HepG2 (cell line): ENCODE results near the gene F12. TPM values are rescaled to one million over a fixed set of nuclear protein-coding genes. Genes with fewer than 3 reads are reported as not detected.

Source experiments
- ATAC-seq: fragments of 200-7000 bp; cut with Tn5 transposase; 3 replicates; pipeline ENCODE4 v1.9.1; 2020; ENCODE audit warnings: mild to moderate bottlenecking, moderate library complexity
- BruUV-seq: library from RNA; stranded (reverse); fragments of 400-500 nt; replicated peaks from 2 replicates; lab custom pipeline; 2021; lab: Mats Ljungman, UMichigan
- CTCF ChIA-PET: fragments of 300-600 bp; formaldehyde crosslinking; extraction: SDS; loops from one replicate; lab custom pipeline; 2021; ENCODE audit warnings: low total read pairs, inconsistent platforms, low intra/inter-chr PET ratio; lab: Yijun Ruan, JAX
- POLR2A ChIA-PET: fragments of 350-600 bp; sonication (Branson Sonifier 250); formaldehyde crosslinking; loops from one replicate; lab custom pipeline; 2020; ENCODE audit warnings: antibody characterized with exemption, inconsistent platforms; lab: Yijun Ruan, JAX
- DNase-seq: peaks from one replicate; pipeline ENCODE4 v3.0.0-alpha.2; 2015; ENCODE audit warnings: low spot score
- FAIRE-seq: peaks from 3 replicates; lab custom pipeline; 2011; peaks lifted over from hg19 to GRCh38; lab: Jason Lieb, UNC
- H2AFZ ChIP-seq: one replicate; pipeline ENCODE4 v1.6.1; 2011; ENCODE audit warnings: low read length, inconsistent platforms
- H3K27ac ChIP-seq: fragments of 300-600 bp; 3 replicates; pipeline ENCODE4 v1.8.0; 2011; ENCODE audit warnings: mixed run types, mild to moderate bottlenecking, mixed read lengths, low read length, inconsistent platforms; ENCODE audit not compliant: insufficient read depth; ENCODE audit errors: extremely low read length
- H3K27me3 ChIP-seq, 2 experiments: fragments of 200-600 bp in 1 of 2; 2 replicates in 1 of 2; 3 replicates in 1 of 2; pipeline versions ENCODE4 v1.6.0 to v1.8.0; 2011; ENCODE audit warnings: low read length in 2 of 2, mild to moderate bottlenecking in 2 of 2, moderate library complexity in 2 of 2, inconsistent platforms in 1 of 2; ENCODE audit not compliant: insufficient read depth in 2 of 2, control insufficient read depth in 1 of 2
- H3K36me3 ChIP-seq, 2 experiments: fragments of 200-600 bp in 1 of 2; replicated peaks in 1 of 2; 2 replicates in 1 of 2; 3 replicates in 1 of 2; pipeline versions ENCODE4 v1.5.1 to v1.8.0; 2011; ENCODE audit warnings: low read length in 2 of 2, inconsistent platforms in 1 of 2; ENCODE audit not compliant: insufficient read depth in 2 of 2, control insufficient read depth in 1 of 2
- H3K4me1 ChIP-seq: 2 replicates; pipeline ENCODE4 v1.5.1; 2012; ENCODE audit warnings: low read length, inconsistent platforms; ENCODE audit not compliant: insufficient read depth
- H3K4me2 ChIP-seq: 2 replicates; pipeline ENCODE4 v1.6.0; 2011; ENCODE audit warnings: low read depth, low read length, inconsistent platforms
- H3K4me3 ChIP-seq, 3 experiments: fragments of 200-600 bp in 1 of 3; sonication (generic), shearing (Covaris generic) in 1 of 3; replicated peaks in 1 of 3; 2 replicates each; pipeline ENCODE4 v1.5.1; 2011 to 2016; ENCODE audit warnings: low read length in 3 of 3, inconsistent platforms in 2 of 3, low read depth in 2 of 3, mild to moderate bottlenecking in 2 of 3, control low read depth in 1 of 3, mixed read lengths in 1 of 3; ENCODE audit not compliant: insufficient read depth in 1 of 3
- H3K79me2 ChIP-seq: one replicate; pipeline ENCODE4 v1.6.1; 2011; ENCODE audit warnings: low read length, inconsistent platforms; ENCODE audit not compliant: insufficient read depth
- H3K9ac ChIP-seq: 2 replicates; pipeline ENCODE4 v1.6.0; 2011; ENCODE audit warnings: mild to moderate bottlenecking, low read depth, low read length, inconsistent platforms; ENCODE audit not compliant: insufficient read depth
- H3K9me3 ChIP-seq: 2 replicates; pipeline ENCODE4 v1.5.1; 2012; ENCODE audit warnings: mild to moderate bottlenecking, low read length
- H4K20me1 ChIP-seq: 2 replicates; pipeline ENCODE4 v1.6.0; 2011; ENCODE audit warnings: inconsistent platforms, mild to moderate bottlenecking, low read length, moderate library complexity; ENCODE audit not compliant: insufficient read depth
- ARID4A ChIP-seq: sonication (generic); formaldehyde crosslinking; IDR thresholded peaks from 2 replicates; pipeline ENCODE4 v1.5.0; 2020; ENCODE audit warnings: mild to moderate bottlenecking, missing genetic modification reagents, borderline replicate concordance
- BORCS8-MEF2B ChIP-seq: sonication (generic); formaldehyde crosslinking; IDR thresholded peaks from 2 replicates; pipeline ENCODE4 v1.8.0; 2022; ENCODE audit warnings: mild to moderate bottlenecking, missing genetic modification reagents
- HCFC1 ChIP-seq: fragments of 150-350 bp; IDR thresholded peaks from 2 replicates; pipeline ENCODE4 v1.6.1; 2014; ENCODE audit warnings: low read depth, low read length
- HMG20A ChIP-seq: IDR thresholded peaks from 2 replicates; pipeline ENCODE4 v1.6.1; 2016; ENCODE audit warnings: borderline replicate concordance
- HOMEZ ChIP-seq: IDR thresholded peaks from 2 replicates; pipeline ENCODE4 v1.6.1; 2016; ENCODE audit warnings: low read depth
- IKZF4 ChIP-seq: sonication (generic); formaldehyde crosslinking; IDR thresholded peaks from 2 replicates; pipeline ENCODE4 v1.5.1; 2020; ENCODE audit warnings: borderline replicate concordance, mild to moderate bottlenecking, low read depth, missing genetic modification reagents; ENCODE audit errors: not compliant biosample characterization
- KLF15 ChIP-seq: sonication (generic); formaldehyde crosslinking; IDR thresholded peaks from 2 replicates; pipeline ENCODE4 v1.8.1; 2023; ENCODE audit warnings: borderline replicate concordance, mild to moderate bottlenecking, inconsistent platforms, missing genetic modification reagents, mixed read lengths
- MED8 ChIP-seq: sonication (generic); formaldehyde crosslinking; IDR thresholded peaks from 2 replicates; pipeline ENCODE4 v1.8.1; 2023; ENCODE audit warnings: mild to moderate bottlenecking, missing genetic modification reagents; ENCODE audit not compliant: insufficient replicate concordance
- NR3C1 ChIP-seq: sonication (generic); formaldehyde crosslinking; IDR thresholded peaks from 2 replicates; pipeline ENCODE4 v1.4.0; 2020; ENCODE audit warnings: missing genetic modification reagents
- PHF20 ChIP-seq: sonication (generic); formaldehyde crosslinking; IDR thresholded peaks from 2 replicates; pipeline ENCODE4 v1.5.0; 2020; ENCODE audit warnings: mild to moderate bottlenecking, missing genetic modification reagents
- SMAD3 ChIP-seq: sonication (generic); formaldehyde crosslinking; IDR thresholded peaks from 2 replicates; pipeline ENCODE4 v1.4.0; 2020; ENCODE audit warnings: missing genetic modification reagents
- SRSF1 ChIP-seq: fragments of 200-400 bp; formaldehyde crosslinking; optimal IDR thresholded peaks from 2 replicates; pipeline ENCODE3; 2017; ENCODE audit warnings: mild to moderate bottlenecking, low read depth, low read length, moderate library complexity
- ZNF136 ChIP-seq: sonication (generic); formaldehyde crosslinking; IDR thresholded peaks from 2 replicates; pipeline ENCODE4 v1.8.1; 2022; ENCODE audit warnings: low read depth, mild to moderate bottlenecking, moderate library complexity, missing genetic modification reagents
- ZNF574 ChIP-seq: sonication (generic); formaldehyde crosslinking; IDR thresholded peaks from 2 replicates; pipeline ENCODE4 v1.4.0; 2020; ENCODE audit warnings: missing genetic modification reagents
- ZSCAN5A ChIP-seq: sonication (generic); formaldehyde crosslinking; IDR thresholded peaks from 2 replicates; pipeline ENCODE4 v1.8.0; 2022; ENCODE audit warnings: mild to moderate bottlenecking, missing genetic modification reagents, borderline replicate concordance
- WGBS: methylation state at CpG from one replicate; pipeline ENCODE4 v1.1.6; 2017; ENCODE audit warnings: low lambda C conversion rate; 5-methylcytosine and 5-hydroxymethylcytosine counted together
- in situ Hi-C: cut with HindIII; loops from 2 replicates; pipeline ENCODE4 v1.10.0; 2017; ENCODE audit warnings: low pct_unique_long_range_greater_than_20kb; ENCODE audit not compliant: extremely low pct_ligation_motif_present
- intact Hi-C: fragments of 100-400 bp; cut with micrococcal nuclease; formaldehyde crosslinking; loops from one replicate; pipeline ENCODE4 v1.10.0; 2022; ENCODE audit not compliant: unreplicated experiment
- polyA plus RNA-seq, 8 experiments: library from polyadenylated mRNA; depleted of rRNA in 3 of 8; stranded (reverse) in 7 of 8; unstranded in 1 of 8; fragments of >200 nt; fragmentation: Illumina TruSeq in 4 of 8; extraction: Trizol in 4 of 8; gene quantifications; 2 replicates each; pipeline versions ENCODE4 v1.2.1 to v1.2.3, GENCODE V29; 2011 to 2016; ENCODE audit warnings: low read depth in 4 of 8, missing spikeins in 1 of 8, mixed read lengths in 1 of 8; ENCODE audit not compliant: insufficient read depth in 1 of 8
- total RNA-seq, 5 experiments: library from RNA; depleted of rRNA; stranded (reverse); fragments of >200 nt; fragmentation: Illumina TruSeq; extraction: Trizol; gene quantifications; 2 replicates each; pipeline ENCODE4 v1.2.3, GENCODE V29; 2016; ENCODE audit warnings: low read depth in 1 of 5

The F12 gene
- total and polyA plus RNA-seq, 2 of the 13 experiments (the other 11 are each of a cell fraction or from before 2014, with no cell fraction given), result 2.5 to 3.0 TPM

- in situ Hi-C loops, result no loop called here
- TF ChIP-seq BORCS8-MEF2B (CRISPR knock-in tag), result no peak
- no peak for TF ChIP-seq KLF15
- no peak for TF ChIP-seq HCFC1
- no peak for TF ChIP-seq NR3C1 (CRISPR knock-in tag)
- TF ChIP-seq SMAD3 (CRISPR knock-in tag), result no peak
- TF ChIP-seq PHF20 (CRISPR knock-in tag), result no peak
- no peak for TF ChIP-seq ARID4A
- TF ChIP-seq ZNF136 (CRISPR knock-in tag), result no peak
- TF ChIP-seq MED8 (CRISPR knock-in tag), result no peak
- no peak for TF ChIP-seq HOMEZ (CRISPR knock-in tag)
- no peak for TF ChIP-seq HMG20A (CRISPR knock-in tag)
- no peak for TF ChIP-seq ZNF574 (CRISPR knock-in tag)
- no peak for TF ChIP-seq IKZF4 (CRISPR knock-in tag)
- TF ChIP-seq ZSCAN5A (CRISPR knock-in tag), result no peak
- no peak for TF ChIP-seq SRSF1
These were observed 16.6 kb downstream of the F12 start for GRCh38 chr5:177392765-177393164.

More at GRCh38 chr5:177392765-177393164, 16.6 kb downstream of the F12 start:
- no TSS peak for BruUV-seq
- FAIRE-seq, result no peak
- no peaks in the 10 kb centered on the region for H3K36me3 ChIP-seq
- H3K27me3 ChIP-seq, result peaks cover 4 to 52% of the 10 kb centered on the region in 2 experiments; a peak in 3 of 5 replicates
- intact Hi-C loops, result no loop called here
- peaks cover 34% of the 10 kb centered on the region for H3K4me1 ChIP-seq
- CTCF ChIA-PET, result no interaction called here
- no peak overlapping the region for H3K4me3 ChIP-seq
- no peak for DNase-seq
- H3K9ac ChIP-seq, result no peak overlapping the region
- H2AFZ ChIP-seq, result no peak overlapping the region
- POLR2A ChIA-PET, result interaction anchor here (1.4 to 7.3 kb wide), 3 partner anchors 14 to 55 kb away, joined by 3 to 79 read pairs (median 5); partner anchors contain the start of gene GRK6
- WGBS, result 3% methylated on average over 4 of the region's 5 CpGs
- H3K9me3 ChIP-seq, result no peaks in the 10 kb centered on the region
- H3K27ac ChIP-seq, result no peak overlapping the region
- H3K79me2 ChIP-seq, result no peaks in the 10 kb centered on the region
- H3K4me2 ChIP-seq, result no peak overlapping the region
- no peaks in the 10 kb centered on the region for H4K20me1 ChIP-seq
- ATAC-seq, result no peak
